NCI-H1048 (cell line): Measurements from ENCODE around the gene PLAGL1.
A peak's percentile ranks its signal among the peaks of the same experiment; 100 is the strongest.

Experiments used
- DNase-seq: peaks from one replicate; lab custom pipeline; 2025; lab: John Stamatoyannopoulos, UW

The PLAGL1 gene

DNA sequence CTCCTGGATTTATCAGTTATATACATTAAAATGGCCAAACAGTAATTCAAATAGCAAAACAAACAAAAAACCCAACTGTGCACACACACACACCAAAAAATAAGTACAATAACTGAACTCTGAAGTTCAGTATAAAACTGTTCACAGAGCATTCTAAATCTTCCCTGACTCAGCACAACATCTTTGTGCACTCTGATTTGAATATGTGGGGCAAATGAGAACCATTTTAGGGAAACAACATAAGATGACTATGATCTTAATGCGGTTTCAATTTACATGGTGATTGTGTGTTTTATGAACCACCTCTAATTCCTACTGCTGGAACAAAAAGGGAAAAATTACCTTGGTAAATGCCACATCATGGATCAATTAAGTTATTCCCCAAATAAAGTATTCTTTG, 41.7 kb downstream of the PLAGL1 start:
- peak; percentile 48 for DNase-seq

GRCh38 chr6:143965503-143966171, 42.4 kb downstream of the PLAGL1 start:
- peak; percentile 17 for DNase-seq

- peak; percentile 69 for DNase-seq
Measured at GRCh38 chr6:143964674-143965081, 43.4 kb downstream of the PLAGL1 start.

GRCh38 chr6:143963158-143963919, 44.7 kb downstream of the PLAGL1 start:
- no peak for DNase-seq

- no peak for DNase-seq
Measured at GRCh38 chr6:143961886-143962878, 45.9 kb downstream of the PLAGL1 start.

DNA sequence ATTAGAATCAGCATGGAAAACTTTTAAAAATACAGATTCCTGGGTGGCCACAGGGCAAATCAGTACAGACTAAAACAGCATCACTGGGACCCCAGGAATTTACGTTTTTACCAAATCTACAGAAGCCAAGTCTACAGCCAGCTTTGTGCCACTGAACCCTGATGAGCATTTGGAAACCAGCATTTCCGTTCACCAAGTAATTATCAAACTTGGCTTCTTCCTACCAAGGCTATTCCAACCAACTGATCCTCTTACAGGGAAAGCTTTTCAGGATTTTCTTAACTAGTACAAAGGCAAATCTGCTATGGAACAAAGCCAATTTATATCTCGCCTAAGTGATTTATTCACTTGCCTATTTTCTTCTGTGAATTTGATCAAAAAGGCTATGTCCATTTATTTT, 47.0 kb downstream of the PLAGL1 start:
- no peak for DNase-seq

DNA sequence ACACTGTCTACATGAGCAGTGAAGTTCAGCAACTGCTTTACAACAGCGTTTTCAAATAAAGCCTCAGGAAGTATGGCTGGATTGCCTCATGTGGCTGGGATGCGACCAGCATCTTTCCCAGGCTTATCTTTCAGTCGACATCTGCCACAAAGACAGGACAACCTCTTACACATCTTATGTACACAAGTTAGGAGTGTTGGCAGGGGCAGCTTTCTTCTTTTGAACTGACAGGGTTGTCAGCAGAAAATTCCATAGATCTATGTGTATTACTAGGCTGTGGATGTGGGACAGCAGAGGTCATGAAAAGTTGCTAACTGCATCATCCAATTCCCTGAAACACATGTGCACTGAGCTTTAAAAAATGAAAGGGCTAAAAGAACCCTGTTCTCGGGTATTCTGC, 48.1 kb downstream of the PLAGL1 start:
- DNase-seq: no peak

- no peak for DNase-seq
Measured at GRCh38 chr6:143958839-143959399, 49.1 kb downstream of the PLAGL1 start.

- no peak for DNase-seq
Measured at GRCh38 chr6:143957679-143958274, 50.3 kb downstream of the PLAGL1 start.

DNA sequence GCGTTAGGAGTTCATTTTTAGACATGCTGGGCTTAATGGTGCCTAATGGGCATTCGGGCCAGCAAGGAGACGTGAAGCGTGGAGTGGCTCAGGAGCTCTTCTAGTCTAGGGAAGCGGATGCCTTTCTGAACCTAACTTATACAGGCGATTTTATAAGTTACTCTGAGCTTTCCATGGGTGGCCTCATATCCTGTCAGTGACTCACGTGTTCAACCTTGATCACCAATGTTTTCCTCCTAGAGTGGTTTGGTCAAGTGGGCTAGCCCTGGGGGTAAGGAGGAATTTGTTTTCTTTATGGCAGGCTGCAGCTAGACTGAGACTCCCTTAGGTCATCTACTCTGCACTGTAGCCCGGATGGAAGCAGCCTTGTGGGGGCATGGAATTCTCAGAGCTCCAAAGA, 52.1 kb downstream of the PLAGL1 start:
- DNase-seq: no peak

- no peak for DNase-seq
Measured at GRCh38 chr6:143953922-143954321, 54.1 kb downstream of the PLAGL1 start.

DNA sequence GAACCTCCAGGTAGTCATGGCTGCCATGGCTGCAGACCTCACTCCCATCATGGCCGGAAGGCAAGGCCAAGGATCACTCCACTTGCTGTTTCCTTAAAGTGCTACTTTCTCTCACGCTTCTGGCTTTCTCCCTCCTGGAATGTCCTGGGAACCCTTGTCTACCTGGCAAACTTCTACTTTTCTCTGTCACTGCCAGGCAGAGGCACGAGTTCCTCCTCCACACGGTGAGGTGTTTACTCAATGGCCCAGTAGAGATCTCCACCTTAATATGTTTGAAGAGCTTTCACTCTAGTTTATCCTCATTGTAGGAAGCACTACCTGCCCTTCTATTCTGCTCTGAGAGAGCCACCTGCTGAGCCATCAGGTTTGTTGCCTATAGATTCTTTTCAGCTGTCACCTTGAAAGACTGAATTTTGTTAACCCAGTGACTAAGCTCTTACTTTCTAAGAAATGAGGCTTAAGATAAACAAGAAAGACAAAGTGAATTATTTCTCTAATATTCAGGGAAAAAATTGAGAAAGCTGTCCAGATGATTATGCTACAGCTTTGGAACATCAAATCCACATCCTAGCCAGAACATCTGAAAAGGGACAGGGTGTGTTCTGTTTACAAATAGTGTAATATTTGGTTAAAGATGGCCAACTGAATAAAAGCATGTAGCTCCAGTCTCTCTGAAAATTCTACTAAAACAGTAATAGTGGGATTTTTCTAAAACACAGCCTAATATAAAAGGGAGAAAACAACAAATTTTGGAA, 54.9 kb downstream of the PLAGL1 start:
- DNase-seq: no peak

GRCh38 chr6:143952060-143952778, 55.8 kb downstream of the PLAGL1 start:
- no peak for DNase-seq

DNA sequence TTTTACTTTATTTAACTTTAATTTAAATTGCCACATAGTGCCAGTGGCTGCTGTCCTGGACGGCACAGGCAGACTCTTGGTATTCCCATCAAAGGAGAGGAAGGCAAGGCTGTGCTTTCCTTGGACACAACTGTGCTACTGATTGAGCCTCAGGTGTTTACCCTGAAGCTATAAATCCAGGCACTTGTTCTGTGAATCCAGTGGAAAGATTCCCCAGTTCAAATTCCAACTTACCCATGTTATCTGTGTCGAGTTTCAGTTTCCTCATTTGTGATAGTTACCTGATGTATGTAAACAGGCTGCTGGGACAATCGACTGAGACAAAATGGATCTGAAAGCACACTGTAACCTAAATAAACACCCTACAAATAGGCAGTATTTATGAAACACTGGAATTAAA, 57.2 kb downstream of the PLAGL1 start:
- DNase-seq: no peak

GRCh38 chr6:143949962-143950361, 58.1 kb downstream of the PLAGL1 start:
- no peak for DNase-seq

- no peak for DNase-seq
Measured at GRCh38 chr6:143949535-143949934, 58.5 kb downstream of the PLAGL1 start.

- no peak for DNase-seq
Measured at GRCh38 chr6:143948208-143948607, 59.9 kb downstream of the PLAGL1 start.

GRCh38 chr6:143941852-143942627, 66.0 kb downstream of the PLAGL1 start:
- peak; percentile 43 for DNase-seq

DNA sequence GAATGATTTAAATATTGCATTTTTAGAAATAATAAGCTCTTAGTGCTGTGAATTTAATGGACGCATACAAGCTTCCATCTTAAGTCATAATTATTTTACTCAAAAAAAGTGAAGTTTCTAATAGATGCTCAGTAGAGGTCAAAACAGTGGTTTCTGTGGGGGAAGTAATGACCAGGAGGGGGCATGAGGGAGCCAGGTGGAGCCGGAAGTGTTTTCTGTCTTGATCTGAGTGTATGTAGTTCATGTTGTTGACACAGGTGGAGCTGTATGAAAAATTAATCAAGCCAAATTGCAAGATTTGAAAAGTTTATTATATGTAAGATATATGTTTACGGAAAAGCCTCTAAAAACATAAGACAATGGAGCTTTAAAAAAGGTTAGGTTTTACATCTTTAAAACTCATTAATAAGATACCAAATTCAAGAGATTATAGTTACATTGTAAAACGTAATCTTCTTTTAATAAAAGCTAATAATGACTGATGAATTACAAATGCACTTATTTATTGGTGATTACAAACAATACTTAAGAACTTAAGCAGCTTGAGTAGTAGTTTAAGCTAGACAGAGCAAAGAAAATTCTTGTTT, 68.0 kb downstream of the PLAGL1 start:
- DNase-seq: peak; percentile 19
